HG02798 (cell line): ENCODE results near the gene MPPED2.

Experiments
- ATAC-seq: cut with Tn5 transposase; IDR thresholded peaks from one replicate; pipeline ENCODE4 v1.9.1; 2021; ENCODE audit warnings: mild to moderate bottlenecking; ENCODE audit not compliant: unreplicated experiment, poor library complexity

Gene MPPED2

GRCh38 chr11:30489076-30489475 is 97.1 kb downstream of the MPPED2 start:
- no peak for ATAC-seq

- ATAC-seq, result no peak
Measured at GRCh38 chr11:30488304-30488998, 97.7 kb downstream of the MPPED2 start.

- ATAC-seq, result no peak
Measured at GRCh38 chr11:30487200-30487898, 98.8 kb downstream of the MPPED2 start.

GRCh38 chr11:30485756-30486155 is 100.4 kb downstream of the MPPED2 start:
- ATAC-seq, result no peak

GRCh38 chr11:30485222-30485621 is 100.9 kb downstream of the MPPED2 start:
- no peak for ATAC-seq

- ATAC-seq, result no peak
Measured at GRCh38 chr11:30483056-30483455, 103.1 kb downstream of the MPPED2 start.

GRCh38 chr11:30481796-30482195 is 104.4 kb downstream of the MPPED2 start:
- no peak for ATAC-seq

DNA sequence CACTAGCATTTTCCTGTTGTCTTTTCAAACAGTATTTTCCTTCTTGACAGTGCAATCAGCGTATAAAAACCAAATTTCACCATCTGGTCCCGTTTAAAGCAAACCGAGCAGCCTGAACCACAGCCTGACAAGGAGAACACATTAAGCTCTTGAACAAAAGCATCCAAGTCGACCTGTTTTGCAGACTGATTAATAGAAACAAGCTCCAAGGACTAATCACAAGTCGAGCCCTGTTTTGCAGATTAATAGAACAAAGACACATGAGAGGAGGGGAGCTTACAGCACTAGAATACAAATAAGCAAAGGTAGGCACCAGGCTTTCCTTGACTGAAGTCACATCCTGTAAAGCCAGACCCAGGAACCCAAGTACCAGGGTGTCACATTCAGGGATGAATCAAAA is 104.8 kb downstream of the MPPED2 start:
- ATAC-seq, result no peak

DNA sequence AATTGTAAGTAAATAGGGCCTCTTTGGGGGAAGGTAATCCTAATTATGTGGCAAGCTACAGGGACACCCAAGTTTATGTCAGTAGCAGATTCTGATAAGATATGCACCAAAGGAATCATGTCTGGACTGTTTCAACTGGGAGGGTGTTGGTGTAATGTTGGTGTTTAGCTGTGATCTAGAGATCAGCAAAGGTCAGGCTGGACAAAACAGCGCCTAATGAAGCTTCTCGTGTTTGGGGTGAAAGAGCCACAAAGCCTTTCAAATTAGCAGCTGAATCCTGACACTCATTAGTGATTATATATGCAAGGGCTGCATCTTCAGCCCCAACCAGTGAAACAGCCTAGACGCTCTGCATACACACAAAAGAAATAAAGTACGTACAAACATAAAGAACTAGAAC is 106.3 kb downstream of the MPPED2 start:
- no peak for ATAC-seq

DNA sequence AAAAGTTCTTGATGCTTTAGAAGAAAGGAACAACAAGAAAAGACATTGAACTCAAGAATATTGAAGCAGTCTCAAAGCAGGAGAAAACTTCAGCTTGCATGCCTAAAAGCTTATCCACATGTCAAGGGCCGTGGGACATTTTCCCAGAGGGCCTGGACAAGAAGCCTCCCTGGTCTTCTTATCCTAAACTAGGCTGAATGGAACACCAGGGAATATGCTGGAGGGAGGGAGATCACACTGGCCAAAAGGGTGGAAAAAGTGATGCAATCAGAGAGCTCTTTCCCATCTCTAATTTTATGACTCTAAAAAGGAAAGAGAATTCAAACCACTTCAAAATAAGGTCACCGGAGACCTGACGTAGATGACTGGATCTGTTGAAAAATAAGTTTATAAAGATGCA is 107.2 kb downstream of the MPPED2 start:
- ATAC-seq, result no peak

GRCh38 chr11:30477061-30477460 is 109.1 kb downstream of the MPPED2 start:
- no peak for ATAC-seq

GRCh38 chr11:30474151-30474954 is 111.8 kb downstream of the MPPED2 start:
- ATAC-seq, result no peak

- ATAC-seq, result no peak
Measured at GRCh38 chr11:30471244-30471643, 114.9 kb downstream of the MPPED2 start.

DNA sequence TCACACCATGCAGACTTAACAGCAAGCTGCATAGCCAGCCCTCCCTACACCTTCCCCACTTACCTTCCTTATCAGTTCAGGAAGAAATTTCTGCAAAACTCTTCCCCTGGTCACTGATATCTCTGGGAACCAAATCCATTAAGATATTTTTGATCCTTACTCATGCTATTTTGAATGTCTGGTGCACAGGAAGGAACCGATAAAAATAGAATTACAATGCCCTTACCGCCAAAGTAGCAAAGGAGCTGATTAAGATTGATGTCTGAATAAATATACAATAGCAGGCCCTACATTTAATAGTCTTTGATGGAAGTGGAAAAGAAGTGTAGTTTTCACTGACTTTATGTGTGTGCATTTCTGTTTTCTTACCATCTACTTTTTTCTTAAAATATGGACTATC is 117.3 kb downstream of the MPPED2 start:
- no peak for ATAC-seq

GRCh38 chr11:30467176-30467575 is 119.0 kb downstream of the MPPED2 start:
- no peak for ATAC-seq

DNA sequence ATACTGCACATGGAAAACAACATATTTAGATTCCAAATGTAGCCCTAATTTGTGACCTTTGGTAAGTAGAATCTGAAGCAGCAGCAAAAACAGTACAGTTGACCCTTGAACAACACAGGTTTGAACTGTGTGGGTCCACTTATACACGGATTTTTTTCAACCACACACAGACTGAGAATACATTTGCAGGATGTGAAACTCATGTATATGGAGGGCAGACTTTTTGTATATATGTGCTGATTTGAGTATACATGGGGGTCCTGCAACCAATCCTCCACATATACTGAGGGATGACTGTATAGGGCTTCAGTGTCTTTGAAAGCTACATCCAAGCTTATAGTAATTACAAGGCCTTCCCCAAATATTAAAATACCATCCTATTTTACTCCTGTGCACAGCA is 120.5 kb downstream of the MPPED2 start:
- no peak for ATAC-seq

DNA sequence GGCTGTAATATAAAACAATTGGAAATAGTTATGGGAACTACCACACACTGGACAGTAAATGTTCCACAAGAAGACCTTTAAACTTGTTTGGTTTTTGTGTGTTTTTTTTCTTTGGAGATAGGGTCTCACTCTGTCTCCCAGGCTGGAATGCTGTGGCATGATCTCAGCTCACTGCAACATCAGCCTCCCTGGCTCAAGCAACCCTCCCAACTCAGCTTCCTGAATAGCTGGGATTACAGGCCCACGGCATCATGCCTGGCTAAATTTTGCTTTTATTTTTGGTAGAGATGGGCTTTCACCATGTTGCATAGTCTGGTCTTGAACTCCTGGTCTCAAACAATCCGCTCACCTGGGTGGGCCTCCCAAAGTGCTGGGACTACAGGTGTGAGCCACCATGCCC is 121.0 kb downstream of the MPPED2 start:
- ATAC-seq, result no peak

GRCh38 chr11:30463266-30463665 is 122.9 kb downstream of the MPPED2 start:
- ATAC-seq, result no peak

DNA sequence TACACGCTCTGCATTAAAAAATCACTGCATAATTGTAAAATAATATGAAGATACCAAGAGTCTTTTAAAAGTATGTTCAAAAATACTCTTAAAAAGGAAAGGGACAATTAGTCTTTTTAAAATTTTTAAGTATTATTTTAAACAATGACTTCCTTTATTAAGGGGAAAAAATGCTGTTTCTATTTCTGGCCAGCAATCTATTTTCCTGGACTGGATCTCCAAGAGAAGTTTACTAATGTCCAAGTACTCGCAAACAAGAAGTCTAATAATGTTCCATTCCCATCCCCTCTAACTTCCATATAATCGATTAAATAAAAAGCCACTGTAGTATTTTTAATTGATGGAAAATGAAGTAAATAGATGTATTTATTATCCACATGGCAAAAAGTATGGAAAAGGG is 123.7 kb downstream of the MPPED2 start:
- ATAC-seq, result no peak

- ATAC-seq, result no peak
Measured at GRCh38 chr11:30459821-30460220, 126.3 kb downstream of the MPPED2 start.

DNA sequence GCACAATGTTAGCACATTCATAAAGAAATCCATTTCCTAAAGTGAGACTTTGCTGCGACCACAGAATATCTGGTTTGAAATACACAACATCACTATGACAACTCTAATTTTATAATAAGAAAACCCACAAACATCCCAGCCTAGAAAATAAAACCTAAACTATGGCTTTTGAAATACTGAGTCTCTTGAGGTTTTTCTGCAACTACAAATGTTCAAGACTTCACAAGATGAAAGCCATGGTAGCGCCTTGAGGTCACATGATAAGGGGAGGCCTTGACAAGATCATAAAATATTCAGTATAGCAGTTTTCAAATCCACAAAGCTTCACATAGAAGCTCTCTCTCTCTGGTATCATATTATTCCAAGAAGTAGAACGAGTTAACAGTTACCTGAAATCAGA is 126.8 kb downstream of the MPPED2 start:
- no peak for ATAC-seq
